Chondrocyte (in vitro differentiated cells): Measurements from ENCODE around the gene ADARB2. TPM values are rescaled to one million over a fixed set of nuclear protein-coding genes. Genes with fewer than 3 reads are reported as not detected.

Experiments
- DNase-seq: peaks from one replicate; pipeline ENCODE4 v3.0.0; 2021; ENCODE audit warnings: mixed read lengths, low spot score
- H3K27ac Mint-ChIP-seq: one replicate; pipeline ENCODE4 v1.8.0; 2021; ENCODE audit warnings: mild to moderate bottlenecking, moderate library complexity, mixed read lengths; ENCODE audit not compliant: unreplicated experiment
- H3K27me3 Mint-ChIP-seq: 2 replicates; pipeline ENCODE4 v1.8.0; 2021; ENCODE audit warnings: low read depth, mixed read lengths
- H3K36me3 Mint-ChIP-seq: 2 replicates; pipeline ENCODE4 v1.8.0; 2021; ENCODE audit warnings: low read depth, mixed read lengths
- H3K4me1 Mint-ChIP-seq: 2 replicates; pipeline ENCODE4 v1.8.0; 2021; ENCODE audit warnings: low read depth, mild to moderate bottlenecking, mixed read lengths
- H3K4me3 Mint-ChIP-seq: one replicate; pipeline ENCODE4 v1.8.0; 2021; ENCODE audit warnings: mild to moderate bottlenecking, moderate library complexity, mixed read lengths; ENCODE audit not compliant: unreplicated experiment
- H3K9me3 Mint-ChIP-seq: 2 replicates; pipeline ENCODE4 v1.8.0; 2021; ENCODE audit warnings: low read depth, mixed read lengths
- CTCF ChIP-seq: fragments of 200-600 bp; sonication (generic); IDR thresholded peaks from 2 replicates; pipeline ENCODE4 v1.5.0; 2021; ENCODE audit warnings: antibody characterized with exemption, mild to moderate bottlenecking, moderate library complexity
- total RNA-seq: library from RNA; stranded (reverse); gene quantifications from 3 replicates; pipeline ENCODE4 v1.2.1, GENCODE V29; 2021

The ADARB2 gene
- total RNA-seq, 1 donor from 2014 or later = 3.3 TPM

- Mint-ChIP-seq H3K36me3 (no peaks in the 10 kb centered on the region), H3K4me3 (no peak overlapping the region), H3K27me3 (no peaks in the 10 kb centered on the region), H3K27ac (no peak overlapping the region), H3K9me3 (no peaks in the 10 kb centered on the region), H3K4me1 (no peaks in the 10 kb centered on the region)
- TF ChIP-seq CTCF = no peak
- DNase-seq = no peak
Measured at GRCh38 chr10:1665681-1666080, 71.6 kb downstream of the ADARB2 start.

- no peak overlapping the region for H3K4me3 Mint-ChIP-seq
- H3K27ac Mint-ChIP-seq = no peak overlapping the region
- DNase-seq = no peak
- no peaks in the 10 kb centered on the region for H3K36me3 Mint-ChIP-seq
- H3K9me3 Mint-ChIP-seq = no peaks in the 10 kb centered on the region
- H3K4me1 Mint-ChIP-seq = no peaks in the 10 kb centered on the region
- H3K27me3 Mint-ChIP-seq = no peaks in the 10 kb centered on the region
- TF ChIP-seq CTCF = no peak
Measured at GRCh38 chr10:1665021-1665661, 72.2 kb downstream of the ADARB2 start.

GRCh38 chr10:1664333-1664964, 72.9 kb downstream of the ADARB2 start:
- no peak overlapping the region for H3K27ac Mint-ChIP-seq
- no peaks in the 10 kb centered on the region for H3K4me1 Mint-ChIP-seq
- H3K4me3 Mint-ChIP-seq = no peak overlapping the region
- H3K36me3 Mint-ChIP-seq = no peaks in the 10 kb centered on the region
- no peak for TF ChIP-seq CTCF
- H3K9me3 Mint-ChIP-seq = no peaks in the 10 kb centered on the region
- DNase-seq = no peak
- H3K27me3 Mint-ChIP-seq = no peaks in the 10 kb centered on the region

GRCh38 chr10:1663226-1663625, 74.1 kb downstream of the ADARB2 start:
- TF ChIP-seq CTCF = no peak
- Mint-ChIP-seq H3K4me1 (no peaks in the 10 kb centered on the region), H3K4me3 (no peak overlapping the region), H3K27ac (no peak overlapping the region), H3K9me3 (no peaks in the 10 kb centered on the region), H3K27me3 (peaks cover 3% of the 10 kb centered on the region), H3K36me3 (no peaks in the 10 kb centered on the region)
- DNase-seq = no peak

- peaks cover 9% of the 10 kb centered on the region for H3K27me3 Mint-ChIP-seq
- no peaks in the 10 kb centered on the region for H3K36me3 Mint-ChIP-seq
- H3K9me3 Mint-ChIP-seq = no peaks in the 10 kb centered on the region
- TF ChIP-seq CTCF = no peak
- no peak overlapping the region for H3K4me3 Mint-ChIP-seq
- H3K4me1 Mint-ChIP-seq = no peaks in the 10 kb centered on the region
- H3K27ac Mint-ChIP-seq = no peak overlapping the region
- no peak for DNase-seq
Measured at GRCh38 chr10:1662438-1663025, 74.8 kb downstream of the ADARB2 start.
